K562 treated with DMSO at 1 percent for 4 hours (cell line): Measurements from ENCODE around the gene P3H4. TPM values are rescaled to one million over a fixed set of nuclear protein-coding genes. Genes with fewer than 3 reads are reported as not detected.

Source experiments
- total RNA-seq: library from RNA; unstranded; fragments of 300-600 nt; gene quantifications from 2 replicates; pipeline ENCODE4 v1.2.3, GENCODE V29; 2022; ENCODE audit not compliant: insufficient read depth

Gene P3H4, protein sequence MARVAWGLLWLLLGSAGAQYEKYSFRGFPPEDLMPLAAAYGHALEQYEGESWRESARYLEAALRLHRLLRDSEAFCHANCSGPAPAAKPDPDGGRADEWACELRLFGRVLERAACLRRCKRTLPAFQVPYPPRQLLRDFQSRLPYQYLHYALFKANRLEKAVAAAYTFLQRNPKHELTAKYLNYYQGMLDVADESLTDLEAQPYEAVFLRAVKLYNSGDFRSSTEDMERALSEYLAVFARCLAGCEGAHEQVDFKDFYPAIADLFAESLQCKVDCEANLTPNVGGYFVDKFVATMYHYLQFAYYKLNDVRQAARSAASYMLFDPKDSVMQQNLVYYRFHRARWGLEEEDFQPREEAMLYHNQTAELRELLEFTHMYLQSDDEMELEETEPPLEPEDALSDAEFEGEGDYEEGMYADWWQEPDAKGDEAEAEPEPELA
- total RNA-seq = 2.5 and 3.0 TPM in 2 replicates

GRCh38 chr17:41811549-41812380 is at the start of gene P3H4:
TSS of gene P3H4 (minus strand) at chr17:41811949. CDS start at chr17:41811915, 34 bp downstream.

DNA sequence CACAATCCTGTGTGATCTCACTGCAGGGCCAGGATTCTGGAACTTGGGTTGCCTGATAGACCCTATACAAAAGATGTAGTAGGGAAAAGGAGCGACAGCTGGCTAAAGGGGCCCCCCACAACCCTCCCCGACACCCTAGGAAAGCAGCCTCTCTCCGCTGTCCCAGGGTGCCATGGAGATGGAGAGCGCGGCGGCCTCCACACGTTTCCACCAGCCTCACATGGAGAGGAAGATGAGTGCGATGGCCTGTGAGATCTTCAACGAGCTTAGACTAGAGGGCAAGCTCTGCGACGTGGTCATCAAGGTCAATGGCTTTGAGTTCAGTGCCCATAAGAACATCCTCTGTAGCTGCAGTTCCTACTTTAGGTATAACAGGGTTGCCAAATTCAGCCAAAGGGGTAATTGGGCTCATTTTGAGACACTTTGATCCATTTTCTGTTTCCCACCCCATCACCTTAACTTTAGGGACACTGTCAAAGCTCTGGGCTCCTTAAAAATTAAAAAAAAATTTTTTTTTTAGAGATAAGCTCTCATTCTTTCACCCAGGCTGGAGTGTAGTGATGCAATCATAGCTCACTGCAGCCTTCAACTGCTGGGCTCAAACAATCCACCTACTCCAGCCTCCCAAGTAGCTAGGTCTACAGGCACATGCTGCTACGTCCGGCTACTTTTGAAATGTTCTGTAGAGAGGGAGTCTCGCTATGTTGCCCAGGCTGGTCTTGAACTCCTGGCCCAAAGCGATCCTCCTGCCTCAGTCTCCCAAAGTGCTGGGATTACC is 26.2 kb upstream of the P3H4 start, which contains the start of gene KLHL10:
Gene KLHL10, plus strand, starts transcription at position 65 of the 778 bp plus-strand sequence. Its CDS starts 108 bp downstream, at position 173.

GRCh38 chr17:41835800-41836549 is 24.2 kb upstream of the P3H4 start, which contains the start of gene NT5C3B:
TSS of gene NT5C3B (minus strand) at chr17:41836232. CDS start at chr17:41836193, 39 bp downstream.

DNA sequence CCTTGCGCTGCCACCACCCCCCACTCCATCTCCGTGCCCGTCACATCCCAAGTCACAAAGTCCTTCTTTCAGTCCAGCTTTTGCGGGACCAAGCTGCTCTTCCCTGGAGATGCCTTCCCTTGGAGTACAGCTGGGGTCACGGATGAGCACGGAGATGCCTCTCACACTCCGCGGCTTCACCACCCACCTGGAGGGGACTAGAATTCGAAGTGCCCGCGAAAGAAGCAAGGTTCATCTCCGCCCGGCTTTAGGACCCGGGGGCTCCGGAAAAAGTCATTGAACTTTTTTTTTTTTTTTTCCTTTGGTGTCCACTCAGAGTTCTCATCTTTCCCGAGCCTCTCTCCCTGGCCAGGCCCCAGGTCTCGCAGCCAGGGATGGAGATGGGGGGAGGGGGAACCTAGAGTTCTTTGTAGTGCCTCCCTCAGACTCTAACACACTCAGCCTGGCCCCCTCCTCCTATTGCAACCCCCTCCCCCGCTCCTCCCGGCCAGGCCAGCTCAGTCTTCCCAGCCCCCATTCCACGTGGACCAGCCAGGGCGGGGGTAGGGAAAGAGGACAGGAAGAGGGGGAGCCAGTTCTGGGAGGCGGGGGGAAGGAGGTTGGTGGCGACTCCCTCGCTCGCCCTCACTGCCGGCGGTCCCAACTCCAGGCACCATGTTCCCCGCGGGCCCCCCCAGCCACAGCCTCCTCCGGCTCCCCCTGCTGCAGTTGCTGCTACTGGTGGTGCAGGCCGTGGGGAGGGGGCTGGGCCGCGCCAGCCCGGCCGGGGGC is 817 bp upstream of the P3H4 start, which contains the start of gene FKBP10:
Gene FKBP10, plus strand, starts transcription at position 624 of the 771 bp plus-strand sequence. Its CDS starts 31 bp downstream, at position 655.

DNA sequence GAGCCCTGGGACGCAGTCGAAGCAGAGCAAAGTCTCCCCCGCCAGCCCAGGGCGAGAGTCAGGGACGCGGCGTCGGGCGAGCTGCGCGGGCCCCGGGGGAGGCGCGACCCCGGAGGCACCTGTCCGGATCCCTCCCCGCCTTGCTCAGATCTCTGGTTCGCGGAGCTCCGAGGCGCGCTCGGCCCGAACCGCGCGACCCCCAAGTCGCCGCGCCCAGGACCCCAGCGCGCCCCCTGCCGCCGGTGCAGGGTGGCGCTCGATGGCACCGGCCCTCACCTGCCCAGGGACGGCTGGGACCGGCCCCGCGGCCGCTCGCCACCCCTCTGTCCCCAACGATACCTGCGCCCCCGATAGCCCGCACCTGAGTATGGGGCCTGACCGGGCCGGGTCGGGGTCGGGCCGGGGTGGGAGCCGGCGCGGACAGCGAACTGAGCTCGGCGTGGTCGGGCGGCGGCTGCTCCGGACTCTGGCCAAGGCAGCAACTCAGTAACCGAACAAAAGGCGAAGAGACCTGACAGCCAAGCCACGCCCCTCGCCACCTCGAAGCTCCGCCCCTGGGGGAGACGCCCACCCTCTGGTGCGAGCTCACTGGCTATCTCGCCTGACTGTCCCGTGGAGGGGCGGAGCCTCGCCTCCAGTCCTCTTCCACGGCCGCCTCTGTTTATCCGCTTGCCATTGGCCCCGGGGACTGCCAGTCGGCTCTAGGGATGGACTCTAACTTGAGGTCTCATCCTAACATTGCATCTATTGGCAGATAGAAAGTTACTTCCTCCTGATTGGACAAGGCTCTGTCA is 25.3 kb downstream of the P3H4 start, which contains the start of gene JUP:
Gene JUP, minus strand, starts transcription at position 485 of the 794 bp plus-strand sequence. CDS start 14,857 bp downstream, outside the sequence.

Other genes starting within 250 kb of the P3H4 start
- not detected in 2 replicates for gene KRT9, start 239.9 kb downstream of the P3H4 start, total RNA-seq
- not detected in 2 replicates for gene KRT14, start 225.1 kb downstream of the P3H4 start, total RNA-seq
- not detected in 2 replicates for gene KRT16, start 199.2 kb downstream of the P3H4 start, total RNA-seq
- gene KRT17, start 187.4 kb downstream of the P3H4 start, total RNA-seq = not detected in 2 replicates
- 1,253 and 1,263 TPM in 2 replicates for gene EIF1, start 123.1 kb downstream of the P3H4 start, total RNA-seq
- gene GAST, start 99.6 kb downstream of the P3H4 start, total RNA-seq = not detected in 2 replicates
- not detected in 2 replicates for gene HAP1, start 77.3 kb downstream of the P3H4 start, total RNA-seq
- gene JUP, start 25.2 kb downstream of the P3H4 start, total RNA-seq = 223 and 303 TPM in 2 replicates
- 3.2 and 4.0 TPM in 2 replicates for gene FKBP10, start 1.1 kb upstream of the P3H4 start, total RNA-seq
- 94.8 and 98.5 TPM in 2 replicates for gene NT5C3B, start 24.3 kb upstream of the P3H4 start, total RNA-seq
- not detected in 2 replicates for gene KLHL10, start 25.9 kb upstream of the P3H4 start, total RNA-seq
- 4.6 and 7.3 TPM in 2 replicates for gene KLHL11, start 53.5 kb upstream of the P3H4 start, total RNA-seq
- 103 and 105 TPM in 2 replicates for gene ACLY, start 107.0 kb upstream of the P3H4 start, total RNA-seq
- gene ODAD4, start 118.7 kb upstream of the P3H4 start, total RNA-seq = 1.1 and 2.1 TPM in 2 replicates
- 29.4 and 34.0 TPM in 2 replicates for gene CNP, start 154.8 kb upstream of the P3H4 start, total RNA-seq
- gene DNAJC7, start 205.5 kb upstream of the P3H4 start, total RNA-seq = 98.6 and 99.6 TPM in 2 replicates
- 91.8 and 106 TPM in 2 replicates for gene NKIRAS2, start 208.1 kb upstream of the P3H4 start, total RNA-seq
- gene C17orf113, start 238.7 kb upstream of the P3H4 start, total RNA-seq = 1.1 and 1.4 TPM in 2 replicates